ENCODE data around the gene KMT5C.

KMT5C gene

GRCh38 chr19:55339105-55339888 is at the start of gene KMT5C:
TSS of gene KMT5C (plus strand) at chr19:55339876. CDS start at chr19:55341937, 2,061 bp downstream.
- peak; percentile 100 for DNase-seq (ENCODE audit: low read depth in 2 of 2)

GRCh38 chr19:55297267-55297666 is 42.4 kb upstream of the KMT5C start:
- no peak for DNase-seq (ENCODE audit: low read depth in 2 of 2)

GRCh38 chr19:55299991-55300390 is 39.7 kb upstream of the KMT5C start:
- no peak for DNase-seq (ENCODE audit: low read depth in 2 of 2)

GRCh38 chr19:55300886-55301458 is 38.7 kb upstream of the KMT5C start:
- DNase-seq (ENCODE audit: low read depth in 2 of 2), result no peak

- peak; percentile 97 to 98 for DNase-seq (ENCODE audit: low read depth in 2 of 2)
These were observed 38.0 kb upstream of the KMT5C start for GRCh38 chr19:55301459-55302317.

- DNase-seq (ENCODE audit: low read depth in 2 of 2), result no peak
These were observed 37.4 kb upstream of the KMT5C start for GRCh38 chr19:55302318-55302703.

- no peak for DNase-seq (ENCODE audit: low read depth in 2 of 2)
These were observed 36.2 kb upstream of the KMT5C start for GRCh38 chr19:55303477-55303876.

GRCh38 chr19:55304279-55304978 is 35.2 kb upstream of the KMT5C start:
- no peak for DNase-seq (ENCODE audit: low read depth in 2 of 2)

GRCh38 chr19:55304980-55305379 is 34.7 kb upstream of the KMT5C start:
- no peak for DNase-seq (ENCODE audit: low read depth in 2 of 2)

GRCh38 chr19:55305491-55305890 is 34.2 kb upstream of the KMT5C start:
- DNase-seq (ENCODE audit: low read depth in 2 of 2), result peak; percentile 34 to 38

- no peak for DNase-seq (ENCODE audit: low read depth in 2 of 2)
These were observed 33.6 kb upstream of the KMT5C start for GRCh38 chr19:55305983-55306562.

GRCh38 chr19:55306712-55307111 is 33.0 kb upstream of the KMT5C start:
- no peak for DNase-seq (ENCODE audit: low read depth in 2 of 2)

- DNase-seq (ENCODE audit: low read depth in 2 of 2), result no peak
These were observed 31.4 kb upstream of the KMT5C start for GRCh38 chr19:55308281-55308680.

GRCh38 chr19:55309448-55309847 is 30.2 kb upstream of the KMT5C start:
- no peak for DNase-seq (ENCODE audit: low read depth in 2 of 2)

GRCh38 chr19:55310498-55310897 is 29.2 kb upstream of the KMT5C start:
- no peak for DNase-seq (ENCODE audit: low read depth in 2 of 2)

GRCh38 chr19:55311397-55311796 is 28.3 kb upstream of the KMT5C start:
- DNase-seq (ENCODE audit: low read depth in 2 of 2), result no peak

GRCh38 chr19:55311797-55312196 is 27.9 kb upstream of the KMT5C start:
- DNase-seq (ENCODE audit: low read depth in 2 of 2), result no peak

- DNase-seq (ENCODE audit: low read depth in 2 of 2), result no peak
These were observed 26.8 kb upstream of the KMT5C start for GRCh38 chr19:55312621-55313512.

- DNase-seq (ENCODE audit: low read depth in 2 of 2), result no peak
These were observed 25.3 kb upstream of the KMT5C start for GRCh38 chr19:55314396-55314795.

- no peak for DNase-seq (ENCODE audit: low read depth in 2 of 2)
These were observed 23.6 kb upstream of the KMT5C start for GRCh38 chr19:55315956-55316525.
